ENCODE data around the gene USP12. TPM values are rescaled to one million over a fixed set of nuclear protein-coding genes. Genes with fewer than 3 reads are reported as not detected.

USP12 gene
- total and polyA plus RNA-seq, 7 donors, result 13.1 to 31.7 (median 23.7) TPM

DNA sequence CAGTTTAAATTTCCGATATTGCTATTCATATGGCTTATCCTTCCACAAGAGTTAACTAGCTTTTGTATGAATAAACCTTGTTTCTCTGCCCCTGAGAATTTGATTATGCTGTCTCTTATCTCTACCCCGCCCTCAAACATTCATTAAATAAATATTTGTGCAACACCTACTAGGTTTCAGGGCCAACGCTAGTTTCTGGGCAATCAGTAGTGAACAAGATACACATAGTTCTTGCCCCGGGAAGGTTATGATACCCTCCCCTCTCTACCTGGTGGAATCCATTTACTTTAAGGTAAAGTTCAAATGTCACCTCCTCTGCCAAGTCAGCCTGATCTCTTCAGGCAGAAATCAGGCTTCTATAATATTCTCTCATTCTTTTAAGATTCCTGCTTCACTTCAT, 16.6 kb upstream of the USP12 start:
- Histone ChIP-seq H3K27me3 (ENCODE audit: insufficient read depth in 3 of 3, low read length in 2 of 3) (no peaks in the 10 kb centered on the region), H3K4me3 (no peak overlapping the region), H3K27ac (no peak overlapping the region), H3K4me1 (no peaks in the 10 kb centered on the region), H3K9me3 (no peaks in the 10 kb centered on the region), H3K36me3 (ENCODE audit: insufficient read depth in 1 of 2, low read depth in 1 of 2) (no peaks in the 10 kb centered on the region)
- WGBS, 3 donors, result 81 to 90% (median 87%) methylated on average over 4 of the region's 4 CpGs
- ATAC-seq (no peak), DNase-seq (no peak)
- TF ChIP-seq, protein P1, sequence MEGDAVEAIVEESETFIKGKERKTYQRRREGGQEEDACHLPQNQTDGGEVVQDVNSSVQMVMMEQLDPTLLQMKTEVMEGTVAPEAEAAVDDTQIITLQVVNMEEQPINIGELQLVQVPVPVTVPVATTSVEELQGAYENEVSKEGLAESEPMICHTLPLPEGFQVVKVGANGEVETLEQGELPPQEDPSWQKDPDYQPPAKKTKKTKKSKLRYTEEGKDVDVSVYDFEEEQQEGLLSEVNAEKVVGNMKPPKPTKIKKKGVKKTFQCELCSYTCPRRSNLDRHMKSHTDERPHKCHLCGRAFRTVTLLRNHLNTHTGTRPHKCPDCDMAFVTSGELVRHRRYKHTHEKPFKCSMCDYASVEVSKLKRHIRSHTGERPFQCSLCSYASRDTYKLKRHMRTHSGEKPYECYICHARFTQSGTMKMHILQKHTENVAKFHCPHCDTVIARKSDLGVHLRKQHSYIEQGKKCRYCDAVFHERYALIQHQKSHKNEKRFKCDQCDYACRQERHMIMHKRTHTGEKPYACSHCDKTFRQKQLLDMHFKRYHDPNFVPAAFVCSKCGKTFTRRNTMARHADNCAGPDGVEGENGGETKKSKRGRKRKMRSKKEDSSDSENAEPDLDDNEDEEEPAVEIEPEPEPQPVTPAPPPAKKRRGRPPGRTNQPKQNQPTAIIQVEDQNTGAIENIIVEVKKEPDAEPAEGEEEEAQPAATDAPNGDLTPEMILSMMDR (IDR thresholded peaks at IDR 0.05), result no peak
- intact Hi-C loops (cut with DNase I), result no loop called here

DNA sequence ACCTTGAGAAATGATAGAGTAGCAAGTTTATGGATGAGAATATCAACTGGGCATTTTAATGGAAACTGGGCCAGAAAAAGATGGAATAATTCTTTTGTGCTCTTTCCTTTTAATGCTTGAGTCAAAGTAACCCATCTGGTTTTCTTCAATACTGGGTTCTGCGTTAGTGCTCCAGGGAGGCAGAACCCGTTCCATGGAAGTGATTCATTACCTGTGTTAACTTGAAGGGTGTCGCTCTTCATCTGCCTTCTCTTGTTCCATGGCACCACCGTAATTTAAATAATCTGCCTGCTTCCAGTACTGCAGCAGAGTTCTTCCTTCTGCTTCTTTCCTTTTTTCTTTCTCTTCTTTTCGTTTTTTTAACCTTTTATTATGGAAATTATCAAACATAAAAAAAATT, 14.7 kb upstream of the USP12 start:
- TF ChIP-seq, protein P1 (IDR thresholded peaks at IDR 0.05), result no peak
- H3K36me3 ChIP-seq (ENCODE audit: insufficient read depth in 1 of 2, low read depth in 1 of 2), result no peaks in the 10 kb centered on the region
- no peak for DNase-seq
- H3K4me3 ChIP-seq, result no peak overlapping the region
- no peak for ATAC-seq
- no peaks in the 10 kb centered on the region for H3K4me1 ChIP-seq
- no peaks in the 10 kb centered on the region for H3K27me3 ChIP-seq (ENCODE audit: insufficient read depth in 3 of 3, low read length in 2 of 3)
- 54 to 69% (median 59%) methylated on average over 5 of the region's 5 CpGs for WGBS, 3 donors
- intact Hi-C loops (cut with DNase I), result no loop called here
- no peak overlapping the region for H3K27ac ChIP-seq
- H3K9me3 ChIP-seq, result no peaks in the 10 kb centered on the region

DNA sequence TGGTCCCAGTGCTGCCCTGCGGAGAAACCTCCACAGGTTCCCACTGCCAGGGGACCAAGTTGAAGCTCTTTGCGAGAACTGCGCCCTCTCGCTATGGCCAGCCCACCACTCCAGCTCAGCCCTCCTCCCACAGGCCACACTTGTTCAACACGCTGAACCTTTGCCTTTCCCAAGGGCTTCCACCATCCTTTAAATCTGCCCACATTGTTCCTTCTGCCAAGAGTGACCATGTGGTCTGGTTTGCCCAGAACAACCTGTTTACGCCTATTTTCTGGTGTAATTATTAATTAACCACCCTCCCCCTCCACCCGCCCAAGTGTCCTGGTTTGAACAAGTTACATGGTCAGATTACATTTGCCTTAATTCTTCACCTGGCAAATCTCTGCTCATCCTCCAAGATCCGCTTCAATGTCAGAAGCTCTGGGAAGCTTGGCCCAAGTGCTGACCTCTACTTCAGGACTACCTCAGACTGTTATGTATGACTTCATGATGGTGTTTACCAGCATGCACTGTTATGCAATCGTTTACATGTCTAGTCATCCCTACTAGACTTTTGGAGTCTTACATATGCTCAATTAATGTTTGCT, 12.0 kb upstream of the USP12 start:
- TF ChIP-seq, protein P1 (IDR thresholded peaks at IDR 0.05), result no peak
- H3K4me3 ChIP-seq, result no peak overlapping the region
- intact Hi-C loops (cut with DNase I), result no loop called here
- DNase-seq, result no peak
- ATAC-seq, result peak in 3 of 4 donors; percentile 28 to 37 (median 34)
- H3K36me3 ChIP-seq (ENCODE audit: insufficient read depth in 1 of 2, low read depth in 1 of 2), result no peaks in the 10 kb centered on the region
- no peaks in the 10 kb centered on the region for H3K27me3 ChIP-seq (ENCODE audit: insufficient read depth in 3 of 3, low read length in 2 of 3)
- 41 to 63% (median 47%) methylated on average over 9 of the region's 9 CpGs for WGBS, 3 donors
- H3K4me1 ChIP-seq, result no peaks in the 10 kb centered on the region
- peak overlapping the region; percentile 63 for H3K27ac ChIP-seq
- H3K9me3 ChIP-seq, result no peaks in the 10 kb centered on the region

DNA sequence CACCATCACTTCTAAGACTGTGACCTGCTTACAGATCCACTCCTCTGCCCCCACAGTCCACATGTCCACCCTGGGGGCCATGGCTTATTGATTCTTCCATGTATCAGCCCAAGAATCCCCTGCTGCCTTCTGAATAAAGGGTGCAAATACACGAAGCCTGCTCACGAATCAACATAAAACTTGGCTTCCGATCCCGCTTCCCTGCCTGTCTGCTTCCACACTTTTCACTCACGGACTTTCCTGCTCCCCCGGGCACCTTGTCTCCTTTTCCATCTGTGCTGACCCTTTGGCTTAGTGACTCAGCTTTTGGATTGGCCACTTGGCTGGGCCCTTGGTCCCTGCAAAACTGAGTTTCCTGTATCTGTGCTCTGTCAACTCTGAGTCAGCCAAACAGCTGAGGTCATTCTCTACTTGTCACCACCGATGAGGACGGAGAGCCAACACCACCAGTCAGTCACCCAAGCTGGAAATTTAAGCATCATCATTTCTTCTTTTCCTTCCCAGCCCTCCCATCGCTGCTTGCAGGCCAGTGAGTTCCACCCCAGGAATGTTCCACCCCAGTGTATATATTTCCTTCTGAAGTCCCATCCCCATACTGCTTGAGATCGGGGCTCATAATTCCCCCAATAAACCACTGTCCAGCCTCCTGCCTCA, 11.4 kb upstream of the USP12 start:
- intact Hi-C loops (cut with DNase I), result no loop called here
- H3K27me3 ChIP-seq (ENCODE audit: insufficient read depth in 3 of 3, low read length in 2 of 3), result no peaks in the 10 kb centered on the region
- H3K9me3 ChIP-seq, result no peaks in the 10 kb centered on the region
- H3K4me3 ChIP-seq, result no peak overlapping the region
- no peaks in the 10 kb centered on the region for H3K4me1 ChIP-seq
- ATAC-seq (peak; percentile 95 to 97 (median 96)), DNase-seq (peak; percentile 69 to 81)
- TF ChIP-seq, protein P1 (IDR thresholded peaks at IDR 0.05), result no peak
- H3K36me3 ChIP-seq (ENCODE audit: insufficient read depth in 1 of 2, low read depth in 1 of 2), result no peaks in the 10 kb centered on the region
- peak overlapping the region; percentile 63 for H3K27ac ChIP-seq
- 7 to 19% (median 11%) methylated on average over 10 of the region's 10 CpGs for WGBS, 3 donors

Data from psoas muscle (tissue), 8 donors.